Muscle of back (tissue), 11 donors: ENCODE measurements around the gene CCNQ. TPM values are rescaled to one million over a fixed set of nuclear protein-coding genes. Genes with fewer than 3 reads are reported as not detected.

ENCODE experiments used
- DNase-seq, 3 donors: peaks; one replicate each; pipeline versions ENCODE4 v3.0.0 to v3.0.0-alpha.2; 2013
- polyA plus RNA-seq, 10 donors: library from polyadenylated mRNA; unstranded; fragments of 120-200 nt; gene quantifications; one replicate each; pipeline ENCODE4 v1.2.1, GENCODE V29; 2013; ENCODE audit not compliant: insufficient read length in 10 of 10

The CCNQ gene
- polyA plus RNA-seq, 10 donors: 10.5 to 14.4 (median 11.9) TPM

- no peak for DNase-seq
These were observed 39.1 kb upstream of the CCNQ start for GRCh38 chrX:153638041-153638371.

GRCh38 chrX:153637121-153638040 lies 38.4 kb upstream of the CCNQ start:
- DNase-seq: no peak

GRCh38 chrX:153636716-153637115 lies 37.8 kb upstream of the CCNQ start:
- DNase-seq: no peak

GRCh38 chrX:153635788-153636668 lies 37.1 kb upstream of the CCNQ start:
- no peak for DNase-seq

- no peak for DNase-seq
These were observed 36.4 kb upstream of the CCNQ start for GRCh38 chrX:153635388-153635787.

- peak; percentile 5 to 78 (median 39) for DNase-seq
These were observed 35.9 kb upstream of the CCNQ start for GRCh38 chrX:153634832-153635231.

GRCh38 chrX:153634236-153634635 lies 35.3 kb upstream of the CCNQ start:
- DNase-seq: no peak

- DNase-seq: no peak
These were observed 34.8 kb upstream of the CCNQ start for GRCh38 chrX:153633607-153634180.

GRCh38 chrX:153633048-153633447 lies 34.1 kb upstream of the CCNQ start:
- no peak for DNase-seq

GRCh38 chrX:153632595-153632946 lies 33.6 kb upstream of the CCNQ start:
- no peak for DNase-seq

- no peak for DNase-seq
These were observed 33.1 kb upstream of the CCNQ start for GRCh38 chrX:153631907-153632594.

- DNase-seq: no peak
These were observed 32.4 kb upstream of the CCNQ start for GRCh38 chrX:153631346-153631745.

- no peak for DNase-seq
These were observed 29.7 kb upstream of the CCNQ start for GRCh38 chrX:153628665-153629064.

GRCh38 chrX:153628129-153628528 lies 29.2 kb upstream of the CCNQ start:
- no peak for DNase-seq

GRCh38 chrX:153627675-153628111 lies 28.8 kb upstream of the CCNQ start:
- no peak for DNase-seq

GRCh38 chrX:153626863-153627674 lies 28.1 kb upstream of the CCNQ start:
- no peak for DNase-seq

- DNase-seq: no peak
These were observed 27.2 kb upstream of the CCNQ start for GRCh38 chrX:153626025-153626633.

GRCh38 chrX:153625271-153626024 lies 26.5 kb upstream of the CCNQ start:
- no peak for DNase-seq

- no peak for DNase-seq
These were observed 25.5 kb upstream of the CCNQ start for GRCh38 chrX:153624196-153625091.
